Measurements from ENCODE around the gene ABAT.
A peak's percentile ranks its signal among the peaks of the same experiment; 100 is the strongest.
"Not testable (repeated sequence)": the region's sequence is repeated elsewhere in the genome, so short reads cannot be mapped to it uniquely, and the experiment has no call there.

ABAT gene

DNA sequence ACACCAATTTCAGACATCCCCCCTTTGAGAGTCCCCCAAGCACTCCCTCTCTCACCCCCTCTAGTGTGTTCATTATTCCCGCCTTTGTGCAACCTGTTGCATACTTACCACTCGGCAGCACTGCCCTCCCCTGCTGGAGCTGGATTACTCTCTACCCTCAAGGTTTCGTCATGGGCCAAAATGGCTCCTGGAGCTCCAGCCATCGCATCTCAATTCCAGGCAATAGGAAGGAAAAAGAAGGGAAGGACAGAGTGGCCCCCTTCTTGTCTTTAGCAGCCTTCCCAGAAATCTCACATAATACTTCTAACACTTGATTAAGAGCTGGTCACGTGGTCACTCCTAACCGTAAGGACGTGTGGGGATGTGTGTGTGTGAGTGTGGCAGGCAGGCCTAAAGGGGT lies 102.8 kb downstream of the ABAT start:
- no peak overlapping the region for H3K4me3 ChIP-seq (ENCODE audit: low read depth in 1 of 2, low read length in 2 of 2)
- no peak overlapping the region for H3K27ac ChIP-seq (ENCODE audit: low read depth, low read length)
- no peaks in the 10 kb centered on the region for H3K27me3 ChIP-seq (ENCODE audit: control insufficient read depth in 1 of 2, insufficient read depth in 2 of 2, low read length in 2 of 2)
- no peak overlapping the region for H3K9ac ChIP-seq (ENCODE audit: low read length)
- H3K36me3 ChIP-seq (ENCODE audit: insufficient read depth, low read length), result peaks cover 23% of the 10 kb centered on the region
- no peaks in the 10 kb centered on the region for H3K4me1 ChIP-seq (ENCODE audit: insufficient read depth, low read length)
- no peaks in the 10 kb centered on the region for H3K9me3 ChIP-seq (ENCODE audit: low read length)

- no peaks in the 10 kb centered on the region for H3K9me3 ChIP-seq (ENCODE audit: low read length)
- H3K4me3 ChIP-seq (ENCODE audit: low read depth in 1 of 2, low read length in 2 of 2), result no peak overlapping the region
- H3K9ac ChIP-seq (ENCODE audit: low read length), result no peak overlapping the region
- H3K4me1 ChIP-seq (ENCODE audit: insufficient read depth, low read length), result no peaks in the 10 kb centered on the region
- no peaks in the 10 kb centered on the region for H3K27me3 ChIP-seq (ENCODE audit: control insufficient read depth in 1 of 2, insufficient read depth in 2 of 2, low read length in 2 of 2)
- H3K27ac ChIP-seq (ENCODE audit: low read depth, low read length), result no peak overlapping the region
- H3K36me3 ChIP-seq (ENCODE audit: insufficient read depth, low read length), result peaks cover 5% of the 10 kb centered on the region
Measured at GRCh38 chr16:8781797-8782196, 107.4 kb downstream of the ABAT start.

DNA sequence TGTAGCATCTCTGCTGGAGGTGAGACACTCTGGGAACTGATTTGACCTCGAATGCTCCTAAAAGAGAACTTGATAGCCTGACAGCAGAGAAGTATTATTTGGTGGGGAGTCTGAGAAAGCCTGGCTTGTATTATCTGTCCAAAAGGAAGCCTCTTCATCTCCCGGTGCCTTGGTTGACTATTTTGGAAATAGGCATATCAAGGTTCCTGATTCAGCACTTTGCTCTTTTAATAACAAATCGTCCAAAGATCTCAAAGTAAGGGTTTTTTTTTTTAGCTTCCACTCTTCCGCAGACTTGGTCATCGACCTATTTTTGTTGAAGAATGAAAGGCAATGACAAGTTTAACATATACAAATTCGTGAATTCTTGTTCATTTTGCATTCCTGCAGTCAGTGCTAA lies 108.3 kb downstream of the ABAT start:
- H3K27me3 ChIP-seq (ENCODE audit: control insufficient read depth in 1 of 2, insufficient read depth in 2 of 2, low read length in 2 of 2), result no peaks in the 10 kb centered on the region
- H3K4me3 ChIP-seq (ENCODE audit: low read depth in 1 of 2, low read length in 2 of 2), result no peak overlapping the region
- no peak overlapping the region for H3K27ac ChIP-seq (ENCODE audit: low read depth, low read length)
- H3K9ac ChIP-seq (ENCODE audit: low read length), result no peak overlapping the region
- H3K9me3 ChIP-seq (ENCODE audit: low read length), result no peaks in the 10 kb centered on the region
- peaks cover 5% of the 10 kb centered on the region for H3K36me3 ChIP-seq (ENCODE audit: insufficient read depth, low read length)
- H3K4me1 ChIP-seq (ENCODE audit: insufficient read depth, low read length), result no peaks in the 10 kb centered on the region

GRCh38 chr16:8785408-8785807 lies 111.0 kb downstream of the ABAT start:
- Histone ChIP-seq H3K4me3 (ENCODE audit: low read depth in 1 of 2, low read length in 2 of 2) (no peak overlapping the region), H3K36me3 (ENCODE audit: insufficient read depth, low read length) (no peaks in the 10 kb centered on the region), H3K9me3 (ENCODE audit: low read length) (no peaks in the 10 kb centered on the region), H3K27ac (ENCODE audit: low read depth, low read length) (no peak overlapping the region), H3K27me3 (ENCODE audit: control insufficient read depth in 1 of 2, insufficient read depth in 2 of 2, low read length in 2 of 2) (no peaks in the 10 kb centered on the region), H3K4me1 (ENCODE audit: insufficient read depth, low read length) (no peaks in the 10 kb centered on the region), H3K9ac (ENCODE audit: low read length) (no peak overlapping the region)

GRCh38 chr16:8786316-8786715 lies 111.9 kb downstream of the ABAT start:
- not testable (repeated sequence) for H3K27ac ChIP-seq (ENCODE audit: low read depth, low read length); H3K36me3 ChIP-seq (ENCODE audit: insufficient read depth, low read length); H3K9ac ChIP-seq (ENCODE audit: low read length); H3K27me3 ChIP-seq (ENCODE audit: control insufficient read depth in 1 of 2, insufficient read depth in 2 of 2, low read length in 2 of 2); H3K4me3 ChIP-seq (ENCODE audit: low read depth in 1 of 2, low read length in 2 of 2); H3K9me3 ChIP-seq (ENCODE audit: low read length); H3K4me1 ChIP-seq (ENCODE audit: insufficient read depth, low read length)

GRCh38 chr16:8788578-8789172 lies 114.3 kb downstream of the ABAT start:
- Histone ChIP-seq H3K9me3 (ENCODE audit: low read length) (no peaks in the 10 kb centered on the region), H3K27me3 (ENCODE audit: control insufficient read depth in 1 of 2, insufficient read depth in 2 of 2, low read length in 2 of 2) (no peaks in the 10 kb centered on the region), H3K4me3 (ENCODE audit: low read depth in 1 of 2, low read length in 2 of 2) (no peak overlapping the region), H3K9ac (ENCODE audit: low read length) (no peak overlapping the region), H3K4me1 (ENCODE audit: insufficient read depth, low read length) (no peaks in the 10 kb centered on the region), H3K36me3 (ENCODE audit: insufficient read depth, low read length) (peaks cover 8% of the 10 kb centered on the region), H3K27ac (ENCODE audit: low read depth, low read length) (no peak overlapping the region)

DNA sequence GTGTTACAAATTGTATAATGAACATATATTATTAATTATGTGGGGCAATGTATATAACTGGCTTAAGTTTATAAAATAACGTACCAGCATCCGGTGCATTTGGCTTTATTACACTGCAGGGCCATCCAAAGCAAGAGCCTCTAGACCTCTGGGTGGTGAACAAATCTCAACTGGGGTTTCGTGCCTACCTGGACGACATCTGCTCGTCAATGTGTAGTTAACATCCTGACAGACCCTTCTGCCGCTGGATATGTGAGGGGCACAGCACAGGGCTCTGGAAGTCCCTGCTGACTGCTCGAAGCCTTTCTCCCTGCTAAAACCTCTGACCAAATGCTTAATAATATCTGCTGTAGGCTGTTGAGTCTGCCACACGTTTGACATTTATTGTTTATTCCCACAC lies 120.7 kb downstream of the ABAT start:
- H3K9me3 ChIP-seq (ENCODE audit: low read length), result no peaks in the 10 kb centered on the region
- no peak overlapping the region for H3K4me3 ChIP-seq (ENCODE audit: low read depth in 1 of 2, low read length in 2 of 2)
- no peak overlapping the region for H3K27ac ChIP-seq (ENCODE audit: low read depth, low read length)
- peaks cover 8% of the 10 kb centered on the region for H3K36me3 ChIP-seq (ENCODE audit: insufficient read depth, low read length)
- H3K9ac ChIP-seq (ENCODE audit: low read length), result no peak overlapping the region
- H3K27me3 ChIP-seq (ENCODE audit: control insufficient read depth in 1 of 2, insufficient read depth in 2 of 2, low read length in 2 of 2), result no peaks in the 10 kb centered on the region
- peaks cover 21% of the 10 kb centered on the region for H3K4me1 ChIP-seq (ENCODE audit: insufficient read depth, low read length)

GRCh38 chr16:8795818-8796217 lies 121.4 kb downstream of the ABAT start:
- Histone ChIP-seq H3K4me1 (ENCODE audit: insufficient read depth, low read length) (peaks cover 21% of the 10 kb centered on the region), H3K27ac (ENCODE audit: low read depth, low read length) (no peak overlapping the region), H3K9ac (ENCODE audit: low read length) (no peak overlapping the region), H3K36me3 (ENCODE audit: insufficient read depth, low read length) (peaks cover 8% of the 10 kb centered on the region), H3K27me3 (ENCODE audit: control insufficient read depth in 1 of 2, insufficient read depth in 2 of 2, low read length in 2 of 2) (no peaks in the 10 kb centered on the region), H3K9me3 (ENCODE audit: low read length) (no peaks in the 10 kb centered on the region), H3K4me3 (ENCODE audit: low read depth in 1 of 2, low read length in 2 of 2) (peak overlapping the region in 1 of 2 donors; percentile 98)

- peak overlapping the region; percentile 84 to 98 for H3K4me3 ChIP-seq (ENCODE audit: low read depth in 1 of 2, low read length in 2 of 2)
- peak overlapping the region; percentile 75 for H3K9ac ChIP-seq (ENCODE audit: low read length)
- peaks cover 21% of the 10 kb centered on the region for H3K4me1 ChIP-seq (ENCODE audit: insufficient read depth, low read length)
- H3K27me3 ChIP-seq (ENCODE audit: control insufficient read depth in 1 of 2, insufficient read depth in 2 of 2, low read length in 2 of 2), result no peaks in the 10 kb centered on the region
- H3K36me3 ChIP-seq (ENCODE audit: insufficient read depth, low read length), result peaks cover 9% of the 10 kb centered on the region
- H3K27ac ChIP-seq (ENCODE audit: low read depth, low read length), result peak overlapping the region; percentile 67
- H3K9me3 ChIP-seq (ENCODE audit: low read length), result no peaks in the 10 kb centered on the region
Measured at GRCh38 chr16:8796469-8797363, 122.3 kb downstream of the ABAT start.

DNA sequence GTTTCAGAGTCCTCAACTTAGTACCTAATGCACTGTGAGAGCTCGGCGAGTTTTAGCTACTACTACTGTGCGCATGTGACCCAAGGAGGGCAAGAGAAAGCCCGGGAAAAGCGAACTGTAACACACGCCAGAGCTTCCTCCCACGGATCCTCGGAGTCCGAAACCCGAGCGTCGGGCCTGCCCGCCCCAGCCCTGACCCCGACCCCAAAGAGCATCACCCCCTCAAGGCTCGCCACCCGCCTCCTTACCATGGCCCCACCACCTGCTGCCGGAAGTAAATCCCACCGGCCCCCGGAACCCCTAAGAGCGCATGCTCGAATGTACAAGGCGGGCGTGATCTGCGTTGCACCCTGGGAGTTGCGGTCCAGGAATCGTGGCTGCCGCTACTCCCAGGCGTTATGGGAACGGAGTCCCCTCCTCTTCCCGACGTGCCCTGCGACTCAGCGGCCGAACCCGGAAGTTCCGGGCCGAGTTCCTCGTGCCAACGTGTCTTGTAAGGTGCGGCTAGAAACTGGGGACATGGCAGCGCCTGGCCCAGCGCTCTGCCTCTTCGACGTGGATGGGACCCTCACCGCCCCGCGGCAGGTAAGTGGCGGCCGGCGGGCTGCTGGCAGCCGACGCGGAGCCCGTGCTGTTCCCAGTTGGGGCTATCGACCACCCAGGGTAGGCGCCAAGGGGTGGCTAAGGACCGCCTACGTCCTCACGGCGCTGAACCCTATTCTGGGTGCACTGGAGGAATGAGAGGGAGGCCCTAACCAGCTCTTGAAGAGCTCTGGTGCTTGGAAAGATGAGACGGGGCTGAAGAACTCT lies 123.2 kb downstream of the ABAT start, which contains the start of the genes PMM2 and TMEM186:
PMM2 (plus strand) TSS at position 476 of the 810 bp plus-strand sequence; CDS start at position 520, 44 bp downstream.
TMEM186 (minus strand) TSS at position 276 of the 810 bp plus-strand sequence; CDS start at position 251, 25 bp downstream.
- Histone ChIP-seq H3K4me1 (ENCODE audit: insufficient read depth, low read length) (peaks cover 21% of the 10 kb centered on the region), H3K36me3 (ENCODE audit: insufficient read depth, low read length) (peaks cover 11% of the 10 kb centered on the region), H3K9me3 (ENCODE audit: low read length) (no peaks in the 10 kb centered on the region), H3K27ac (ENCODE audit: low read depth, low read length) (peak within 1 kb of the TSS; percentile 67), H3K9ac (ENCODE audit: low read length) (peak within 1 kb of the TSS; percentile 75), H3K4me3 (ENCODE audit: low read depth in 1 of 2, low read length in 2 of 2) (peak within 1 kb of the TSS; percentile 84 to 98), H3K27me3 (ENCODE audit: control insufficient read depth in 1 of 2, insufficient read depth in 2 of 2, low read length in 2 of 2) (no peaks in the 10 kb centered on the region)

DNA sequence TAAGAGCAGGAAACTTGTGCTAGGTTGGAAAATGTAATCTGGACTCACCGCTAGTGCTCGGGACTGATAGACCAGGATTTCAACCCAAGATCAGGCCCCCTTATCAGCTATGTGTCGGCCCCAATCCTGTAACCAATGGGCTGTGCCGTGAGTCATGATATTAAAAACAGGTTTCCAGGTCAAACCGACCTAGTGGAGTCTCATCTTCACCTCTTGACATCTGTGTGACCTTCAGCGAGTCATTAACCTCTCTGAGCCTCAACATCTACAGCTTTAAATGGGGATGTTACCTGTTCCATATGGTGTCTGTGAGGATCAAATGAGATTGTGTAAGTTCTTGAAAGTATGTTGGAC lies 123.7 kb downstream of the ABAT start:
- Histone ChIP-seq H3K27ac (ENCODE audit: low read depth, low read length) (peak overlapping the region; percentile 67), H3K9ac (ENCODE audit: low read length) (peak overlapping the region; percentile 44), H3K4me3 (ENCODE audit: low read depth in 1 of 2, low read length in 2 of 2) (peak overlapping the region; percentile 84 to 98), H3K36me3 (ENCODE audit: insufficient read depth, low read length) (peaks cover 15% of the 10 kb centered on the region), H3K9me3 (ENCODE audit: low read length) (no peaks in the 10 kb centered on the region), H3K4me1 (ENCODE audit: insufficient read depth, low read length) (peaks cover 21% of the 10 kb centered on the region), H3K27me3 (ENCODE audit: control insufficient read depth in 1 of 2, insufficient read depth in 2 of 2, low read length in 2 of 2) (no peaks in the 10 kb centered on the region)
